GM10266 (cell line): ENCODE data around the gene CBY2.
"Not testable (repeated sequence)": the region's sequence is repeated elsewhere in the genome, so short reads cannot be mapped to it uniquely, and the experiment has no call there.

Source experiments
- DNase-seq: peaks from one replicate; pipeline ENCODE4 v3.0.0; 2012; ENCODE audit errors: extremely low spot score
- TF ChIP-seq, protein P1 (sequence below): IDR thresholded peaks from 2 replicates; pipeline ENCODE4 v1.5.1; 2012; ENCODE audit warnings: mild to moderate bottlenecking, low read depth; ENCODE audit not compliant: control insufficient read depth, insufficient read depth; ENCODE audit errors: missing control alignments

The CBY2 gene

DNA sequence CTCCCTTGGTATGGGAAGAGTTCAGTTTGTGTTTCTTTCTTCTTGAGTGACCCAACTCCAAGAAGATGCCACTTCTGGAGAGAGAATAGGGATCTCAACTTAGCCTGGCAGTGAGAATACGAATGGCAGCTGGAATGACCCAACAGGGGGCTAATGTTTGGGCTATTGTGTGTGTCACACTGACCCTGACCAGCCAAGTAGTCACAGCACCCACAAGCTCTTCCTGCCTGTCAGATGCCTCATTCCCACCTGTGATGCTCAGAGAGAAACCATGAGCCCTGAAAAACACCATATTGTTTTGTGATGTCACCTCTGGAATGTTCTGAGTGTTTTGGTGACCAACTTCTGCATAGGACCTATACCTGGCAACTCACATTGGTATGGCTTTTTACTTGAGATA lies at the start of gene CBY2:
Gene CBY2, plus strand, starts transcription at position 233 of the 400 bp plus-strand sequence. Its CDS starts 71 bp downstream, at position 304.
- TF ChIP-seq, protein P1, sequence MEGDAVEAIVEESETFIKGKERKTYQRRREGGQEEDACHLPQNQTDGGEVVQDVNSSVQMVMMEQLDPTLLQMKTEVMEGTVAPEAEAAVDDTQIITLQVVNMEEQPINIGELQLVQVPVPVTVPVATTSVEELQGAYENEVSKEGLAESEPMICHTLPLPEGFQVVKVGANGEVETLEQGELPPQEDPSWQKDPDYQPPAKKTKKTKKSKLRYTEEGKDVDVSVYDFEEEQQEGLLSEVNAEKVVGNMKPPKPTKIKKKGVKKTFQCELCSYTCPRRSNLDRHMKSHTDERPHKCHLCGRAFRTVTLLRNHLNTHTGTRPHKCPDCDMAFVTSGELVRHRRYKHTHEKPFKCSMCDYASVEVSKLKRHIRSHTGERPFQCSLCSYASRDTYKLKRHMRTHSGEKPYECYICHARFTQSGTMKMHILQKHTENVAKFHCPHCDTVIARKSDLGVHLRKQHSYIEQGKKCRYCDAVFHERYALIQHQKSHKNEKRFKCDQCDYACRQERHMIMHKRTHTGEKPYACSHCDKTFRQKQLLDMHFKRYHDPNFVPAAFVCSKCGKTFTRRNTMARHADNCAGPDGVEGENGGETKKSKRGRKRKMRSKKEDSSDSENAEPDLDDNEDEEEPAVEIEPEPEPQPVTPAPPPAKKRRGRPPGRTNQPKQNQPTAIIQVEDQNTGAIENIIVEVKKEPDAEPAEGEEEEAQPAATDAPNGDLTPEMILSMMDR = no peak
- no peak for DNase-seq

DNA sequence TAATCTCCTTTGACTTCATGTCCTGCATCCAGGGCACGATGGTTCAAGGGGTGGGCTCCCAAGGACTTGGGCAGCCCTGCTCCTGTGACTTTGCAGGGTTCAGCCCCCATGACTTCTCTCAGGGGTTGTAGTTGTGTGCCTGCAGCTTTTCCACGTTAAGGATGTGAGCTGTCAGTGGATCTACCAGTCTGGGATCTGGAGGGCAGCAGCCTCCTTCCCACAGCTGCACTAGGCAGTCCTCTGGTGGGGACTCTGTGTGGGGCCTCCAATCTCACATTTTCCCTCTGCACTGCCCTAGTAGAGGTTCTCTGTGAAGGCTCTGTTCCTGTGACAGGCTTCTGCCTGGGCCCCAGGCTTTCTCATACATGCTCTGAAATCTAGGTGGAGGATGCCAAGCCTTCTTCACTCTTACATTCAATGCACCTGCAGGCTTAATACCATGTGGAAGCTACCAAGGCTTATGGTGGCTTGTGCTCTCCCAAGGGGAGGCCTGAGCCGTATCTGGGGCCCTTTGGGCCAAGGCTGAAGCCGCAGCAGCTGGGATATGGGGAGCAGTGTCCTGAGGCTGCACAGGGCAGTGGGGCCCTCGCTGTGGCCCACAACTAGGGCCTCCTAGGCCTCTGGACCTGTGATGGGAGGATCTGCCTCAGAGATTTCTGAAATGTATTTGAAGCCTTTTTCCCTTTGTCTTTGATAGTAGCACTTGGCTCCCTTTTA lies 47.3 kb upstream of the CBY2 start:
- DNase-seq = no peak
- TF ChIP-seq, protein P1 = no peak

DNA sequence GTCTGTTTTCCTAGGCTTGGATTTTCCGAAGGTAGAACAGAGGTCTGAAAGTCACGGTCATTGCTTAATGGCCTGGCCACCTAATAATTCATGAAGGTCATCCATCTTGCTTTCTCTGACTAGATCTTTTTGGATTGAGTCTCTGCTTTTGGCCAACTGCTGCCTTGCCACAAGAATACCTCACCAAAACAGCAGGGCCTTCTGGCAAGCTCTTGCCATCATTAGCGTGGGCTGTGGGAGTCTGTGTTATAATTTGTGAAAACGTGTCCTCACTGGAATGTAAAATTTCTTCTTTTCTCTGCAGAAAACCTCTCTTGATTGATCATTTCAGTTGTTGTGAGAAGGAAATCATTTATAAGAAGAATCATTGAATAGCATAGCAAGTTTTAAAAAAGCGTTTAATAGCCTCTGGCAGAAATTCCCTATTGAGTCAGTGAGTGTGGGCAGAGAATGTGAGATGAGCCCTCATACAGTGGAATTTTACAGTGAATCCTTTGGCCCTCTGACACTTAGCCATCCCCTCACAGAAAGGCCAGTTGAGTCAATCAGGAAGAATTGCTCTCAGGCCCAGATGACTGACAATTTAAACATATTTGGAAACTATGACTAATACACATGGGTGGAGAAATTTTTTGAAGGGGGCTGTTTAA lies 43.4 kb upstream of the CBY2 start:
- TF ChIP-seq, protein P1 = no peak
- DNase-seq = no peak

GRCh38 chr13:45659536-45659935 lies 42.6 kb upstream of the CBY2 start:
- DNase-seq = no peak

DNA sequence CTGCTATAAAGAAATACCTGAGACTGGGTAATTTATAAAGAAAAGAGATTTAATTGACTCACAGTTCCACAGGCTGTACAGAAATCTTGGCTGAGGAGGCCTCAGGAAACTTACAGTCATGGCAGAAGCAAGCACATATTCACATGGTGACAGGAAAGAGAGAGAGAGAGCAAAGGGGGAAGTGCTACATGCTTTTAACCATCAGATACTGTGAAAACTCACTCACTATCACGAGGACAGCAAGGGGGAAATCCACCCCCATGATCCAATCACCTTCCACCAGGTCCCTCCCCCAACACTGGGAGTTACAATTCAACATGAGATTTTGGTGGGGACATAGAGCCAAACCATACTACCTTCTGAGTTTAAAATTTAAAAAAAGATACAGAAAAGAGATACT lies 41.7 kb upstream of the CBY2 start:
- DNase-seq = not testable (repeated sequence)

More at GRCh38 chr13:45659536-45659935, 42.6 kb upstream of the CBY2 start:
- TF ChIP-seq, protein P1 = no peak

DNA sequence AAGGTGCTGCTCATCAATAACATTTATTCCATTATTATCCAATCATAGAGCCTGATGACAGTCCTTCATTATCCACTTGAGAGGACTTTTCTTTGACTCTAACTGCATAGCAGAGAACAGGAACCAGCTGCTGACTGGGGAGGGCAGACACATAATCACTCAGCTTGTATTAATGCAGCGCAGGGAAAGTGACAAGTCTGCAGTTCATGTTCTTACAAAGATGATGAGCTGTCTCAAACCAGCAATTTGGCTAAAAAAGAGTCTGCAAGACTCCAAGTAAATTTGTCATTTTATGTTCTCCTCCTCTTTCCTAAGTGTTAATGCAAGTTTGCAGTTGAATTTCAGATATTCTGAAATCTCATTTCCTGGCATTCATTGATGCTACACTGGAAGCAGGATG lies 40.0 kb upstream of the CBY2 start:
- TF ChIP-seq, protein P1 = no peak
- DNase-seq = no peak

- not testable (repeated sequence) for DNase-seq
Observed at GRCh38 chr13:45662903-45663302, 39.2 kb upstream of the CBY2 start.

- DNase-seq = not testable (repeated sequence)
Observed at GRCh38 chr13:45669626-45670025, 32.5 kb upstream of the CBY2 start.
